Fibroblast of villous mesenchyme (primary cell): ENCODE measurements around the gene UGT1A4. TPM values are rescaled to one million over a fixed set of nuclear protein-coding genes. Genes with fewer than 3 reads are reported as not detected.

ENCODE experiments used
- DNase-seq: peaks from one replicate; pipeline ENCODE4 v3.0.0-alpha.2; 2010; ENCODE audit warnings: low read depth
- H3K4me3 ChIP-seq: 2 replicates; pipeline ENCODE4 v1.5.1; 2011; ENCODE audit warnings: low read depth, mild to moderate bottlenecking, low read length
- CTCF ChIP-seq: IDR thresholded peaks from 2 replicates; pipeline ENCODE4 v1.5.1; 2012; ENCODE audit warnings: low read depth, mild to moderate bottlenecking, low read length; ENCODE audit not compliant: insufficient read depth
- total RNA-seq: library from RNA; depleted of rRNA; stranded (reverse); fragments of >200 nt; gene quantifications from 2 replicates; pipeline ENCODE4 v1.2.3, GENCODE V29; 2012

UGT1A4 gene
- total RNA-seq, 1 donor, result not detected

- TF ChIP-seq CTCF, result no peak
- no peak overlapping the region for H3K4me3 ChIP-seq
- no peak for DNase-seq
Observed at GRCh38 chr2:233772153-233772552, 53.6 kb downstream of the UGT1A4 start.

- DNase-seq, result no peak
- no peak overlapping the region for H3K4me3 ChIP-seq
- TF ChIP-seq CTCF, result no peak
Observed at GRCh38 chr2:233772583-233772982, 54.0 kb downstream of the UGT1A4 start.

GRCh38 chr2:233773854-233774253 lies 55.3 kb downstream of the UGT1A4 start:
- TF ChIP-seq CTCF, result no peak
- H3K4me3 ChIP-seq, result no peak overlapping the region
- no peak for DNase-seq

GRCh38 chr2:233775414-233775813 lies 56.9 kb downstream of the UGT1A4 start:
- TF ChIP-seq CTCF, result no peak
- no peak for DNase-seq
- H3K4me3 ChIP-seq, result no peak overlapping the region

- DNase-seq, result no peak
- no peak within 1 kb of the TSS for H3K4me3 ChIP-seq
- TF ChIP-seq CTCF, result no peak
Observed at GRCh38 chr2:233778030-233778429, 59.5 kb downstream of the UGT1A4 start, which contains the start of gene MROH2A. Gene MROH2A, plus strand, starts transcription at chr2:233778330. Its CDS starts 1,029 bp downstream, at chr2:233779359.

- no peak for TF ChIP-seq CTCF
- DNase-seq, result no peak
- H3K4me3 ChIP-seq, result no peak overlapping the region
Observed at GRCh38 chr2:233779722-233780121, 61.2 kb downstream of the UGT1A4 start.

GRCh38 chr2:233780771-233781170 lies 62.2 kb downstream of the UGT1A4 start:
- peak; percentile 14 for DNase-seq
- TF ChIP-seq CTCF, result no peak
- no peak overlapping the region for H3K4me3 ChIP-seq
